Keratinocyte (primary cell): ENCODE measurements around the gene CIB4.

Source experiments
- CTCF ChIP-seq, 3 experiments: IDR thresholded peaks in 1 of 3; conservative IDR thresholded peaks in 1 of 3; optimal IDR thresholded peaks in 1 of 3; 2 replicates in 2 of 3; 3 replicates in 1 of 3; pipeline versions ENCODE3 to v1.5.1; 2011; ENCODE audit warnings: low read length in 3 of 3, mild to moderate bottlenecking in 3 of 3, moderate library complexity in 2 of 3, control low read depth in 1 of 3, inconsistent platforms in 1 of 3; ENCODE audit not compliant: insufficient read depth in 2 of 3; ENCODE audit errors: extremely low read depth in 1 of 3
- EZH2 ChIP-seq: IDR thresholded peaks from one replicate; pipeline ENCODE4 v1.6.1; 2012; ENCODE audit warnings: inconsistent platforms, mild to moderate bottlenecking, low read length, moderate library complexity

- TF ChIP-seq CTCF (optimal IDR thresholded peaks at IDR 0.05 in 1 of 3, IDR thresholded peaks at IDR 0.05 in 1 of 3, conservative IDR thresholded peaks at IDR 0.05 in 1 of 3; ENCODE audit: extremely low read depth in 1 of 3, insufficient read depth in 2 of 3, low read length in 3 of 3) (no peak), EZH2 (no peak)
Observed at GRCh38 chr2:26560892-26561291, 80.3 kb downstream of the CIB4 start.
